GM19240 (cell line): ENCODE data around the gene COL4A3.
A peak's percentile ranks its signal among the peaks of the same experiment; 100 is the strongest.

Experiments used
- DNase-seq: peaks from one replicate; pipeline ENCODE4 v3.0.0; 2011; ENCODE audit warnings: low spot score; ENCODE audit not compliant: insufficient read length

The COL4A3 gene

GRCh38 chr2:227163998-227164762 is at the start of gene COL4A3, which contains the start of gene COL4A4:
Gene COL4A3 (plus strand): TSS chr2:227164624. CDS start chr2:227164727, 103 bp downstream.
Gene COL4A4 (minus strand): TSS chr2:227164205. CDS start chr2:227147483, 16,722 bp downstream.
- peak; percentile 3 for DNase-seq

DNA sequence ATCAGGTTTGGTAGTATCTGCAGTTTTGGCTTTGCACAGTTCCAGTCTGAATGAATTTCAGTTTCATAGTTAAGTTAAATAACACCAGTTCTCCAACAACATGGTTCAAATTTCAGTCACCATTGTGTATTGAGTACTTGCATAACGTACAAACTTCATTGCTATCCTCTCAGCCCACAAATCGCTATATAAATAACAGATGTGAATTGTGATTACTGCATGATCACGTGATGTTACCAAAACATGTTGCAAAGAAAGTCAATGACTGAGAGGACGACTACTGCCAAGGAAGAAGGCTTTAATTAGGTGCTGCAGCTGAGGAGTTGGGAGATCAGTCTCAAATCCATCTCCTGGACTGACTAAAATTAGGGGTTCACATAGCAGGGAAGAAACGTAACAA is 48.7 kb upstream of the COL4A3 start:
- no peak for DNase-seq

DNA sequence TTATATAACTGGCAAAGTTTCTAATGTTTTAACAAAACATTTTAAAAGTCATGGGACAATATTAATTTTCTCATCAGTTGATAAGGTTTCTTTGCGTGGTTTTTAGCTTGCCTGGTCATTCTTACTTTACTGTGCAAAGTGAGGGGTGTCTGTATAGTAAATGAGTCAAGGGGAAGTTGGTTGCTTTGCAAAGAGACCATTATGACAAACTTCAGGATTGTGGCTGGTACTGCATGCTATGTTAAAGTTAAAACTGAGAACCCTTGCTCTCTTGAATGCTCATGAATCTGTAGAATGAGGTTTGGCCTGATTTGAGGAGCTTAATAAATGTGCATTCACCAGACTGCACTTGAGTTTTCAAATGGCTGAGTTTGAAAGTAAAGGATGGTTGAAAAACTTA is 47.4 kb upstream of the COL4A3 start:
- DNase-seq, result no peak

DNA sequence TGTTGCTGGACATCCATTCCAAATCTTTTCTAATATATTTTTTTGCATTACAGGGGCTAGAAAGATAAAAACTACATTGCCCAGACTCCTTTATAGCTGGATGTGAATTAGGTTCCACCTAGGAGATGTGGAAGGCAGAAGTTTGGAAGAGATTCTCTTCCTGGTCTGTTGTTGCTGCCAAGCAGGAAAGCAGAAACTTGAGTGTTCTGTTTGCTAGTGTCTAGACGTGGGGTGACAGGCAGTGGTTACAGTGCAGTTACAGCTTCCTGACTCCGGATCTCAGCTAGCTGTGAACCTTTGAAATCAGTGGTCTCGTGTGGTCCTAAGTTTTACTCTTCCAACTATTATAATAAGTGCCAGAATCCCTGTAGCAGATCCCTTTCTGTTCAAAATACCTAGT is 46.6 kb upstream of the COL4A3 start:
- DNase-seq, result no peak

- DNase-seq, result no peak
These were observed 46.1 kb upstream of the COL4A3 start for GRCh38 chr2:227118353-227118752.

DNA sequence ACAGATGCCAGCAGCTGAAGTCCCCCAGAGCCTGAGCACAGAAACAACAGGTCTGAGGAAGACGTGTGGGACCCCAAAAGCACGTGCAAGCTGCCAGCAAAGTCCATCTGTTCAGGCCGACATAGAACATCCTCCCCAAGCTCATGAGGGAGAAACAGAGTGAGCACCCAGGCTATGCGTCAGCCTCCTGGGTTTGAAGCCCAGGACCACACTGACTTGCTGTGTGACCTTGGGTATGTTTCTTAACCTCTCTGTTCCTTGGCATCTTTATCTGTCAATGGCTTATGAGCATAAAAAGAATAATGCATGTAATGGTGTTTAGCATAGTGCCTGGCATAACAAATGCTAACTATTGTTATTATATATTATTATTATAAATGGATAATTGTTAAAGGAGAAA is 40.7 kb upstream of the COL4A3 start:
- no peak for DNase-seq

DNA sequence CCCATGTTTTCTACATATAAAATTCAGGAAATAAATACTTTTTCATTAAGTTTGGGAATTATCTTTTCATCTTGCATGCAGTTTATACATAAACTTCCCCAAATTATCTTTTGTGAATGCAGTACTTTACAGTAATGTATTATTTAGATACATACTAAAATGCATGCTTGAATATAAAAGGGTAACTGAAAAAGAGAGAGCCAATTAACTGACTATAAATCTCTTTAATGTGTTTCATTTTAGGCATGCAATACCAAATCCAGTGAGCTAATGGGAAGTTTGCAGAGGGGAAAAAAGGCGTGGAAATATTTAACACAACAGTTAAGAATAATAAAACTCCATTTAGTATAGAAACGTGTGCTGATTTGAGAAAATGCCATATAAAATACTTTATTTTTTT is 39.6 kb upstream of the COL4A3 start:
- DNase-seq, result no peak

GRCh38 chr2:227125506-227125905 is 38.9 kb upstream of the COL4A3 start:
- no peak for DNase-seq

GRCh38 chr2:227127201-227127600 is 37.2 kb upstream of the COL4A3 start:
- no peak for DNase-seq

GRCh38 chr2:227130636-227131035 is 33.8 kb upstream of the COL4A3 start:
- no peak for DNase-seq

GRCh38 chr2:227132986-227133385 is 31.4 kb upstream of the COL4A3 start:
- DNase-seq, result no peak

GRCh38 chr2:227134591-227134990 is 29.8 kb upstream of the COL4A3 start:
- no peak for DNase-seq

- no peak for DNase-seq
These were observed 23.1 kb upstream of the COL4A3 start for GRCh38 chr2:227141301-227141700.

- no peak for DNase-seq
These were observed 20.5 kb upstream of the COL4A3 start for GRCh38 chr2:227143895-227144294.

- DNase-seq, result no peak
These were observed 18.0 kb upstream of the COL4A3 start for GRCh38 chr2:227146456-227146855.

- no peak for DNase-seq
These were observed 17.4 kb upstream of the COL4A3 start for GRCh38 chr2:227147023-227147422.

DNA sequence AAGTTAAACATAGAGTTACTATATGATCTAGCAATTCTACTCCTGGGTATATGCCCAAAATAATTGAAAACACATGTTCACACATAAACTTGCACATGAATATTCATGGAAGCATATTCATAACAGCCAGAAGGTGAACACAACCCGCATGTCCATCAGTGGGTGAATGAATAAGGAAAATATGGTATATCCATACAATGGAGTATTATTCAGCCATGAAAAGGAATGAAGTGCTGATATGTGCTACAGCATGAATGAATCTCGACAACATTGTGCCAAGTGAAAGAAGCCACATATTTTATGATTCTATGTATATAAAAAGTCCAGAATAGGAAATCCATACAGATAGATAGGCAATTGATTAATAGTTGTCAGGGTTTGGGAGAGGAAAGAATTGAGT is 16.3 kb upstream of the COL4A3 start:
- DNase-seq, result no peak

DNA sequence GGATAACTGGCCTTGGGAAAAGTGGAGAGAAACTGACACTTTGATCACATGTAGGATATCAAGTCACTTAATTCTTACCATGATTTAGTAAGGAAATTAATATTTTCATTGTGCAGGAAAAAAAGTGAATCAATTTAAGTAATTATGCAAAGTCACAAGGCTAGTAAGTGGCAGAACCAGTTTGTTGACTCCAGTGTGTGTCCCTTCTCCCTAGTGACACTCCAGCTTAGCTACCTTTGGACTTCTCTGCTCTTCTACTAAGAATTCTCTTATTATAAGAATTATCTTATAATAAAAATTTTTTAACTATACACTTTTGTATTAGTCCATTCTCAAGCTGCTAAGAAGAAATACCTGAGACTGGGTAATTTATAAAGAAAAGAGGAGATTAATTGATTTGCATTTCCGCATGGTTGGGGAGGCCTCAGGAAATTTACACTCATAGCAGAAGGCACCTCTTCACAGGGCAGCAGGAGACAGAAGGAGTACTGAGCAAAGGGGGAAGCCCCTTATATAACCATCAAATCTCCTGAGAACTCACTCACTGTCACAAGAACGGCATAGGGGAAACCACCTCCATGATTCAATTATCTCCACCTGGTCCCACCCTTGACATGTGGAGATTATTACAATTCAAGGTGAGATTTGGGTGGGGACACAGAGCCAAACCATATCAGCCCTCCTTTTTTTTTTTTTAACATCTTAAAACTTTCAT is 14.0 kb upstream of the COL4A3 start:
- DNase-seq, result no peak

GRCh38 chr2:227152093-227152766 is 12.2 kb upstream of the COL4A3 start:
- no peak for DNase-seq

GRCh38 chr2:227153307-227153706 is 11.1 kb upstream of the COL4A3 start:
- no peak for DNase-seq

DNA sequence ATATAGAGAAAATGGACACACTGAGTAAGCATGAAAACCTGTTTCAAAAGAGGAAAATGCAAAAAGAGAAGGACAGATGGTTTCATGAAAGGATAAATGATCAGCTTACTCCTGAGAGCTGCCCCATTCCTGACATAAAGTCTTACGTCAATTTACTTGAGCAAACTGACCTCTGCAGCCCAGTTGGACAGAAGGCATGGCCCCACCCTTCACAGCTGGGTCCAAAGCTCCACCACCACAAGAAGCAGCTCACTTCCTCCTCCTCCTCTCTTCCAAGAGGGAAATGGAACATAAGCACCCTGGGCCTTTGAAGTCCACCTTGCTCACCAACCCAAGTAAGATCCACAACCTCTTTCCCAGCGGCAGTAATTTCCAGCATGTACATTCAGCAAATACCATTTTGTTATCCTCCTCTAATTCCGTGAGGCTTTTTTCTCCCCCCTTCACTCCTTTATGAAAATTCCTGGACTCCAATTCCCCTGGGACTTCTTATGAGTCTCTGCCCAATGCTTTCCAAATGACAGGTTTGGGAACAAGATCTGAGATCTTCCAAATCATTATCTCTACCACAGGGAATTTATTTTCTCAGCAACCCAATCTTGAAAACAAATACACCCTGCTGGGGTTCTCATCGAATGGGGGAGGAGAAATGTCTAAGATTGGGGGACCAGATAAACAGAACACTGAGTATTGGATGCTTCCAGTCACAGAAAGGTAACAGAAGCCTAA is 10.5 kb upstream of the COL4A3 start:
- no peak for DNase-seq
